Neural crest cell (in vitro differentiated cells): Measurements from ENCODE around the gene ARRDC5. TPM values are rescaled to one million over a fixed set of nuclear protein-coding genes. Genes with fewer than 3 reads are reported as not detected.

Source experiments
- DNase-seq: peaks from one replicate; pipeline ENCODE4 v3.0.0; 2021; ENCODE audit warnings: low read depth, mixed read lengths, low spot score
- H3K27ac Mint-ChIP-seq: one replicate; pipeline ENCODE4 v1.8.0; 2021; ENCODE audit warnings: mild to moderate bottlenecking, mixed read lengths; ENCODE audit not compliant: unreplicated experiment
- H3K27me3 Mint-ChIP-seq: 2 replicates; pipeline ENCODE4 v1.8.0; 2021; ENCODE audit warnings: low read depth, mild to moderate bottlenecking, mixed read lengths
- H3K36me3 Mint-ChIP-seq: 2 replicates; pipeline ENCODE4 v1.8.0; 2021; ENCODE audit warnings: low read depth, mild to moderate bottlenecking, mixed read lengths
- H3K4me1 Mint-ChIP-seq: 2 replicates; pipeline ENCODE4 v1.8.0; 2021; ENCODE audit warnings: mixed read lengths
- H3K4me3 Mint-ChIP-seq: one replicate; pipeline ENCODE4 v1.8.0; 2021; ENCODE audit warnings: mild to moderate bottlenecking, mixed read lengths
- H3K9me3 Mint-ChIP-seq: 2 replicates; pipeline ENCODE4 v1.8.0; 2021; ENCODE audit warnings: mixed read lengths
- CTCF ChIP-seq: fragments of 200-600 bp; sonication (generic); conservative IDR thresholded peaks from 2 replicates; pipeline ENCODE4 v1.5.0; 2021; ENCODE audit warnings: antibody characterized with exemption, mild to moderate bottlenecking
- total RNA-seq: library from RNA; stranded (reverse); gene quantifications from 2 replicates; pipeline ENCODE4 v1.2.1, GENCODE V29; 2021

The ARRDC5 gene
- total RNA-seq, 1 donor from 2014 or later: not detected

DNA sequence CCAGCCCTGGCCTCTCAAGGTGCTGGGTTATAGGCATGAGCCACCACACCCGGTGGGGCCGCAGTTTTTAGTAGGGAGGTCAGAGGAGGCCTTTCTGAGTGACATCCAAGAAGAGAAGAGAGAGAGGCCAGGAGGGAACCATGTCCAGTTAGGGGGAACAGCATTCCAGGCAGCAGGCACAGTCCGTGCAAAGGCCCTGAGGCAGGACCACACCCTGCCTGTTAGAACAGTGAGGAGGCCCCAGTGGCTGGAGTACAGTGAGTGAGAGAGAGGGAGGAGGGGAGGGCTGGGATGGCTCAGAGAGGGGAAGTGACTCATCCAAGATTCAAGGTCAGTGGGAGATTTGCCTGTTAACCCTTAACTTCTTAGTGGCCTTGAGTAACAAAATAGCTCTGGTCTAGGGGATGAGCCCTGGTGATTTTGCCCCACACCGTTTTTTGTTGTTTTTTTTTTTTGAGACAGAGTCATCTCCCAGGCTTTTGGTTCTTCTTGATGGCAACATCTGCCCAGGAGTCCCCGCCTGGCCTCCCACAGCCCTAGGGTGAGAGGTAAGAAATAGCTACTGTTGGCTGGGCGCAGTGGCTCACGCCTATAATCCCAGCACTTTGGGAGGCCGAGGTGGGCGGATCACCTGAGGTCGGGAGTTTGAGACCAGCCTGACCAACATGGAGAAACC is 32.5 kb downstream of the ARRDC5 start:
- Mint-ChIP-seq H3K36me3 (no peaks in the 10 kb centered on the region), H3K4me3 (peak overlapping the region; percentile 15), H3K9me3 (no peaks in the 10 kb centered on the region), H3K4me1 (peaks cover 9% of the 10 kb centered on the region), H3K27me3 (peaks cover 4% of the 10 kb centered on the region), H3K27ac (no peak overlapping the region)
- TF ChIP-seq CTCF: no peak
- DNase-seq: no peak

- Mint-ChIP-seq H3K27ac (no peak overlapping the region), H3K4me1 (peaks cover 9% of the 10 kb centered on the region), H3K27me3 (peaks cover 4% of the 10 kb centered on the region), H3K4me3 (peak overlapping the region; percentile 89), H3K9me3 (no peaks in the 10 kb centered on the region), H3K36me3 (no peaks in the 10 kb centered on the region)
- DNase-seq: no peak
- no peak for TF ChIP-seq CTCF
These were observed 34.3 kb downstream of the ARRDC5 start for GRCh38 chr19:4868286-4868834.

GRCh38 chr19:4867534-4868285 is 35.0 kb downstream of the ARRDC5 start, which contains the start of gene PLIN3:
TSS of gene PLIN3 (minus strand) at chr19:4867667. CDS start at chr19:4861394, 6,273 bp downstream.
- peak within 1 kb of the TSS; percentile 89 for H3K4me3 Mint-ChIP-seq
- H3K27me3 Mint-ChIP-seq: peaks cover 3% of the 10 kb centered on the region
- no peak within 1 kb of the TSS for H3K27ac Mint-ChIP-seq
- H3K36me3 Mint-ChIP-seq: no peaks in the 10 kb centered on the region
- H3K9me3 Mint-ChIP-seq: no peaks in the 10 kb centered on the region
- DNase-seq: peak; percentile 96
- no peak for TF ChIP-seq CTCF
- H3K4me1 Mint-ChIP-seq: peaks cover 7% of the 10 kb centered on the region

DNA sequence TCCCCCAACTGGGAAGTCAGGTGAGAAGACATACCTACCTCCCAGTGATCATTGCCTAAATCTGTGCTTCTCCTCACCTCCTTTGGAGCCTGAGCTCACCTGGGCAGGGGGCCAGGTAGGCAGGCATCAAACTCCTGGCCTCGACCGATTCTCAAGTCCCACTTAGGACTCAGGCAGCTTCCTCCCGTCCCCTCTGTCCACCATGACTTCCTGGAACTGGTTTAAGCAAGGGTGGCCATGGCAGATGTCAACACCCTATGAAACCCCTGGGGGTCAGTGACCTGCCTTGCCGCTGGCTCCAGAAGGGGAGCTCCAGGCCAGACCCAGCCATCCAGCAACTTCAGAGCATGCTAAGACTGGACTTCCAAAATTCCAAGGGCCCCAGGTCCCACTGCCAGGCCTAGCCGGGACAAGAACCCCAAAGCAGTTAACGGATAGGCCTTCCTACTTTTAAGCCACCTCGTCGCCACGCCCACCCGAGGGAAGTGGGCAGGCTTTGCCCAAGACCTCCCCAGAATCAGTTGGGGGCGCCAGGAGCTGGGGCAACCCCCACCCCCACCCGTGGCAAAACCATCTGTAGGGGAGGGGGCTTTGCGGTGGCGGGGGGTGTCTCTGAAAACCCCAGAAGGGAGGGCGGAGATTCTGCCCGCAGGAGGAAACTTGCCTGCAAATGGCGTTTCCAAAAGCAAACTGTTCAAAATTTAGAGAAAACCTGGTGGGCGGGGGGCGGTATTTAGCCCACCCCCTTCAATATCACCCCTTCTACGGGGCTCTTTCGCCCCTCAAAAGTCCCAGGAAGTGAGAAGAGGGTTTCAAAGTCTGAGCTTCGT is 35.9 kb downstream of the ARRDC5 start:
- Mint-ChIP-seq H3K27ac (no peak overlapping the region), H3K4me1 (peaks cover 5% of the 10 kb centered on the region), H3K4me3 (peak overlapping the region; percentile 89), H3K27me3 (no peaks in the 10 kb centered on the region), H3K36me3 (no peaks in the 10 kb centered on the region), H3K9me3 (no peaks in the 10 kb centered on the region)
- DNase-seq: peak; percentile 34
- no peak for TF ChIP-seq CTCF

DNA sequence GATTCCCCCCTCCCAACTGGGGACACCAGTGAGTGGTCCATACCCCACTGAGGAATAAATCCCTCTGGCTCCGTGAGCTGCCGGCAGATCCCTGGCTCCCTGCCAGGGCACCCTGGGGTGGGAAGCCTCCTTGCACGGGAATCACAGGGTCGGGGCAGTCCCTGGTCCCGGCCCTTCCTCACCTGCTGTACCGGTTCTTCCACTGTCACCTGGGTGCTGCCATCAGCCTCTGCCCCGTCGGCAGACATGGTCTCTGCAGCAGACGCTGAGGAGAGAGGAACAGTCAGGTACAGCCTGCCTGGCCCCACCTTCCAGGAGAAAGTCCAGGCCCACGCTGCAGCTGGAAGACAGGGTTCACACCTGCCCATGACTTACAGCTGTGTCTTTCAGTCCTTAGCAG is 41.5 kb downstream of the ARRDC5 start:
- Mint-ChIP-seq H3K9me3 (no peaks in the 10 kb centered on the region), H3K4me3 (no peak overlapping the region), H3K36me3 (no peaks in the 10 kb centered on the region), H3K27ac (no peak overlapping the region), H3K27me3 (no peaks in the 10 kb centered on the region), H3K4me1 (no peaks in the 10 kb centered on the region)
- no peak for TF ChIP-seq CTCF
- no peak for DNase-seq
